ENCODE results near the gene KRTAP5-5. TPM values are rescaled to one million over a fixed set of nuclear protein-coding genes. Genes with fewer than 3 reads are reported as not detected.
"Not testable (repeated sequence)": the region's sequence is repeated elsewhere in the genome, so short reads cannot be mapped to it uniquely, and the experiment has no call there.

Gene KRTAP5-5
- not detected for total RNA-seq

GRCh38 chr11:1629326-1630185 is at the start of gene KRTAP5-5:
KRTAP5-5 (plus strand) TSS chr11:1629775; CDS start chr11:1629841, 66 bp downstream.
- Histone ChIP-seq H3K4me1 (ENCODE audit: insufficient read depth, low read length) (no peaks in the 10 kb centered on the region), H3K9me3 (ENCODE audit: low read depth, low read length) (no peaks in the 10 kb centered on the region), H3K4me3 (ENCODE audit: low read length) (no peak within 1 kb of the TSS), H3K27me3 (ENCODE audit: insufficient read depth, low read length) (peaks cover 2% of the 10 kb centered on the region)

GRCh38 chr11:1581976-1582375 is 47.6 kb upstream of the KRTAP5-5 start:
- no peaks in the 10 kb centered on the region for H3K9me3 ChIP-seq (ENCODE audit: low read depth, low read length)
- H3K4me3 ChIP-seq (ENCODE audit: low read length): no peak overlapping the region
- H3K4me1 ChIP-seq (ENCODE audit: insufficient read depth, low read length): no peaks in the 10 kb centered on the region
- H3K27me3 ChIP-seq (ENCODE audit: insufficient read depth, low read length): peaks cover 6% of the 10 kb centered on the region

- not testable (repeated sequence) for H3K4me1 ChIP-seq (ENCODE audit: insufficient read depth, low read length); H3K27me3 ChIP-seq (ENCODE audit: insufficient read depth, low read length); H3K9me3 ChIP-seq (ENCODE audit: low read depth, low read length); H3K4me3 ChIP-seq (ENCODE audit: low read length)
Observed at GRCh38 chr11:1582909-1583308, 46.7 kb upstream of the KRTAP5-5 start.

- not testable (repeated sequence) for H3K4me3 ChIP-seq (ENCODE audit: low read length); H3K9me3 ChIP-seq (ENCODE audit: low read depth, low read length); H3K27me3 ChIP-seq (ENCODE audit: insufficient read depth, low read length)
- H3K4me1 ChIP-seq (ENCODE audit: insufficient read depth, low read length): peaks cover 21% of the 10 kb centered on the region
Observed at GRCh38 chr11:1584661-1585370, 44.8 kb upstream of the KRTAP5-5 start, which contains the start of gene KRTAP5-1. KRTAP5-1 (minus strand) TSS chr11:1585283; CDS start chr11:1585249, 34 bp downstream.

- Histone ChIP-seq H3K4me3 (ENCODE audit: low read length) (no peak overlapping the region), H3K27me3 (ENCODE audit: insufficient read depth, low read length) (peaks cover 6% of the 10 kb centered on the region), H3K4me1 (ENCODE audit: insufficient read depth, low read length) (peaks cover 22% of the 10 kb centered on the region), H3K9me3 (ENCODE audit: low read depth, low read length) (no peaks in the 10 kb centered on the region)
Observed at GRCh38 chr11:1586699-1587098, 42.9 kb upstream of the KRTAP5-5 start.

- not testable (repeated sequence) for H3K4me3 ChIP-seq (ENCODE audit: low read length); H3K9me3 ChIP-seq (ENCODE audit: low read depth, low read length)
- H3K27me3 ChIP-seq (ENCODE audit: insufficient read depth, low read length): peaks cover 11% of the 10 kb centered on the region
- H3K4me1 ChIP-seq (ENCODE audit: insufficient read depth, low read length): peaks cover 22% of the 10 kb centered on the region
Observed at GRCh38 chr11:1589191-1589963, 40.2 kb upstream of the KRTAP5-5 start.

GRCh38 chr11:1589996-1590395 is 39.6 kb upstream of the KRTAP5-5 start:
- H3K4me3 ChIP-seq (ENCODE audit: low read length): no peak overlapping the region
- no peaks in the 10 kb centered on the region for H3K9me3 ChIP-seq (ENCODE audit: low read depth, low read length)
- peaks cover 22% of the 10 kb centered on the region for H3K4me1 ChIP-seq (ENCODE audit: insufficient read depth, low read length)
- peaks cover 13% of the 10 kb centered on the region for H3K27me3 ChIP-seq (ENCODE audit: insufficient read depth, low read length)

GRCh38 chr11:1592628-1593027 is 36.9 kb upstream of the KRTAP5-5 start:
- Histone ChIP-seq H3K4me1 (ENCODE audit: insufficient read depth, low read length) (peaks cover 22% of the 10 kb centered on the region), H3K4me3 (ENCODE audit: low read length) (no peak overlapping the region)

GRCh38 chr11:1595994-1596575 is 33.5 kb upstream of the KRTAP5-5 start:
- H3K27me3 ChIP-seq (ENCODE audit: insufficient read depth, low read length): peaks cover 13% of the 10 kb centered on the region
- not testable (repeated sequence) for H3K4me3 ChIP-seq (ENCODE audit: low read length); H3K4me1 ChIP-seq (ENCODE audit: insufficient read depth, low read length)

More at GRCh38 chr11:1592628-1593027, 36.9 kb upstream of the KRTAP5-5 start:
- H3K27me3 ChIP-seq (ENCODE audit: insufficient read depth, low read length): peaks cover 9% of the 10 kb centered on the region
- H3K9me3 ChIP-seq (ENCODE audit: low read depth, low read length): no peaks in the 10 kb centered on the region

GRCh38 chr11:1596576-1597121 is 32.9 kb upstream of the KRTAP5-5 start:
- H3K9me3 ChIP-seq (ENCODE audit: low read depth, low read length); H3K4me1 ChIP-seq (ENCODE audit: insufficient read depth, low read length); H3K4me3 ChIP-seq (ENCODE audit: low read length): not testable (repeated sequence)
- peaks cover 13% of the 10 kb centered on the region for H3K27me3 ChIP-seq (ENCODE audit: insufficient read depth, low read length)

More at GRCh38 chr11:1595994-1596575, 33.5 kb upstream of the KRTAP5-5 start:
- H3K9me3 ChIP-seq (ENCODE audit: low read depth, low read length): not testable (repeated sequence)

- Histone ChIP-seq H3K27me3 (ENCODE audit: insufficient read depth, low read length) (peaks cover 13% of the 10 kb centered on the region), H3K4me1 (ENCODE audit: insufficient read depth, low read length) (no peaks in the 10 kb centered on the region), H3K4me3 (ENCODE audit: low read length) (no peak overlapping the region), H3K9me3 (ENCODE audit: low read depth, low read length) (no peaks in the 10 kb centered on the region)
Observed at GRCh38 chr11:1597331-1597993, 32.1 kb upstream of the KRTAP5-5 start.

- Histone ChIP-seq H3K4me3 (ENCODE audit: low read length) (no peak within 1 kb of the TSS), H3K27me3 (ENCODE audit: insufficient read depth, low read length) (peaks cover 13% of the 10 kb centered on the region), H3K9me3 (ENCODE audit: low read depth, low read length) (no peaks in the 10 kb centered on the region), H3K4me1 (ENCODE audit: insufficient read depth, low read length) (no peaks in the 10 kb centered on the region)
Observed at GRCh38 chr11:1597994-1598380, 31.6 kb upstream of the KRTAP5-5 start, which contains the start of gene KRTAP5-2. KRTAP5-2 (minus strand) TSS chr11:1598294; CDS start chr11:1598250, 44 bp downstream.

GRCh38 chr11:1598406-1598805 is 31.2 kb upstream of the KRTAP5-5 start:
- H3K4me3 ChIP-seq (ENCODE audit: low read length); H3K4me1 ChIP-seq (ENCODE audit: insufficient read depth, low read length); H3K9me3 ChIP-seq (ENCODE audit: low read depth, low read length): not testable (repeated sequence)
- H3K27me3 ChIP-seq (ENCODE audit: insufficient read depth, low read length): peaks cover 10% of the 10 kb centered on the region

GRCh38 chr11:1598816-1599215 is 30.8 kb upstream of the KRTAP5-5 start:
- H3K27me3 ChIP-seq (ENCODE audit: insufficient read depth, low read length): peaks cover 8% of the 10 kb centered on the region
- no peak overlapping the region for H3K4me3 ChIP-seq (ENCODE audit: low read length)
- no peaks in the 10 kb centered on the region for H3K4me1 ChIP-seq (ENCODE audit: insufficient read depth, low read length)
- H3K9me3 ChIP-seq (ENCODE audit: low read depth, low read length): no peaks in the 10 kb centered on the region

Measured in mononuclear cell (primary cell).